SKM-1 treated with dmso at 0.1 percent for 144 hours (cell line): ENCODE measurements around the gene TOM1.
A peak's percentile ranks its signal among the peaks of the same experiment; 100 is the strongest.

ENCODE experiments used
- DNase-seq: peaks from one replicate; lab custom pipeline; 2025; ENCODE audit not compliant: unreplicated experiment; lab: John Stamatoyannopoulos, UW

TOM1 gene

GRCh38 chr22:35367331-35367886 is 67.7 kb downstream of the TOM1 start:
- peak; percentile 73 for DNase-seq

DNA sequence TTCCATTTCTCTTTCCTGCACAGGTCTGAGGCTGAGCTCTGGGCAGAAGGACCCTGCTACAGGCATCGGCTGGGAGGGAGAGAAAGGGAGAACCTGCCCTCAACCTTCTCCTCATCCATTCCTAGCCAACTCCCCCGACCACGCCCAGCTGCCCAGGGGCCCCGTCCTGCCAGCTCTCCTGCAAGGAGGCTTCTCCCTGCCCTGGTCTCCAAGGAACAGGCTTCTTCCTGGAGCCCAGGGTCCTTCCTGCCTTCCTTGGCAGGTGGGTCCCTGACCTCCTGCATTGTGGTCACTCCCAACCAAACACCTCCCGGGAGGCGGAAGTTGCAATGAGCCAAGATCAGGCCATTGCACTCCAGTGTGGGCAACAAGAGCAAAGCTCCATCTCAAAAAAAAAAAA is 68.7 kb downstream of the TOM1 start:
- no peak for DNase-seq

DNA sequence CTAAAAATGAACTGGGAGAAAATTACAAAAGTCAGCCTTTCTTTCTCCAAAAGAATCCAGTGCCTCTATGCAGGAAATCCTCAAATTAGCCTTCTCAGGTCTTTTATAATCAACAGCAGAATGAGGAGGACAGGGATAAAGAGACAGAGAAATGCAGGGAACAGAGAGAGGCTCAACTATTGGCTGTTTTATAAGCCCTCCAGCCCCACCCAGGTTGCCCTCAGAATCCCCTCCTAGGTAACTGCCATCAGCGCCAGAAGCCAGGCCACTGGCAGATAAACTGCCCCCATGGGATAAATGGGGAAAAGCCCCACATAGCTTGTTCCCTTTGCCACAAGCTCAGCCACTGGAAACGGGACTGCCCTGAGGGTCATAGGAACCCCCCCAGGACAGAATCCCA is 70.3 kb downstream of the TOM1 start:
- DNase-seq, result no peak

DNA sequence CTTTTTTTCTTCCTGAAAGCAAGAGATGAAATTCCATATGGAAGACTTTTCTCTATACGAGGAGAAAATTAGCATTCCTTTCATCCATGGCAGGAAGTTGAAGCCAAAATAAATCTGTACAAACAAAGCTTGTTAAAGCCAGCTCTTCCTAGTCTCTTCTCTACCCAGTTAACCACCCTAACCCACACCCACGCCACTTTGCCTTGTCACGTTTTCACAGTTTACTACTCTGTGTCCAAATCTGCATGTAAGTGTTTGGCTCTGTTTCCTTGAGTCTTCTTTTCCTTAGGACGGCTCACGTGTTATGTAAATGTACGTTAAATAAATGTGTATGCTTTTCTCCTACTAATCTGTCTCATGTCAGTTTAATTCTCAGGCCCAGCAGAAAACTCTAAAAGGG is 74.1 kb downstream of the TOM1 start:
- no peak for DNase-seq

- no peak for DNase-seq
Measured at GRCh38 chr22:35375031-35375430, 75.3 kb downstream of the TOM1 start.

GRCh38 chr22:35375526-35375925 is 75.8 kb downstream of the TOM1 start:
- no peak for DNase-seq

DNA sequence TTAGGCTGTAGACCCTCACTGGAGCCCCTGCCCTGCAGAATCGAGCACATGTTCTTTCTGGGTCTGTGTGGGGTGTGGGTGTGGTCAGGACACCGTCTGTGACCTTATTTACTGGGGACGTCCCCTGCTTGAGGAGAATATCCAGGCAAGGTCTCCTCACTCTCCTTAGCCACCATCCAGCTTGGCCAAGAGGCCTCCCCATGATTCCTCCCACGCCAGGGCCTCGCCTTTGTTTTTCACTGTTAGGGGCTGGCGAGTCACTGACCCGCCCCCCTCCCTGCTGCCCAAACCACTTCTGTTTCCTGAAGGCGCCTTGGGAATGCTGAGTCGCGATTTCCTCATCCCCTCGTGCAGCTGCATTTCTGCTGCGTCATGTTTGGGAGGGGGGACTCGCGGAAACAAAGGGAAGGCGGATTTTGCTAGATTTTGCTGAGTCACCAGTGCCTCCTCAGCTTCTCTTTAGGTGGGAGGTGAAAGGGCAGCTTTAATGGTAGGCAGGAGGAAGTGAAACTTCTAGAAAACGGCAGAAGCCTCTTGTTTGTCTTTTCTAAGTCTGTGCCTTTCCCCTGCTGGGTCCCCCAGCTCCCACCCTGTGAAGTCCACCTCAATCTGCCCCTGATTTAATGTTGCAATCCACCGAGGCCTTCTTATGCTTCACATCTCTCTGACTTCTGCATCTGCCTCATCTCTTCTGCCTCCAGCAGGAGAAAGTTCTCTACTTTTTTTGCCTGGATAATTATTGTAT is 77.2 kb downstream of the TOM1 start:
- DNase-seq, result peak; percentile 97

- DNase-seq, result no peak
Measured at GRCh38 chr22:35377735-35378134, 78.0 kb downstream of the TOM1 start.

GRCh38 chr22:35378621-35379020 is 78.9 kb downstream of the TOM1 start:
- no peak for DNase-seq

DNA sequence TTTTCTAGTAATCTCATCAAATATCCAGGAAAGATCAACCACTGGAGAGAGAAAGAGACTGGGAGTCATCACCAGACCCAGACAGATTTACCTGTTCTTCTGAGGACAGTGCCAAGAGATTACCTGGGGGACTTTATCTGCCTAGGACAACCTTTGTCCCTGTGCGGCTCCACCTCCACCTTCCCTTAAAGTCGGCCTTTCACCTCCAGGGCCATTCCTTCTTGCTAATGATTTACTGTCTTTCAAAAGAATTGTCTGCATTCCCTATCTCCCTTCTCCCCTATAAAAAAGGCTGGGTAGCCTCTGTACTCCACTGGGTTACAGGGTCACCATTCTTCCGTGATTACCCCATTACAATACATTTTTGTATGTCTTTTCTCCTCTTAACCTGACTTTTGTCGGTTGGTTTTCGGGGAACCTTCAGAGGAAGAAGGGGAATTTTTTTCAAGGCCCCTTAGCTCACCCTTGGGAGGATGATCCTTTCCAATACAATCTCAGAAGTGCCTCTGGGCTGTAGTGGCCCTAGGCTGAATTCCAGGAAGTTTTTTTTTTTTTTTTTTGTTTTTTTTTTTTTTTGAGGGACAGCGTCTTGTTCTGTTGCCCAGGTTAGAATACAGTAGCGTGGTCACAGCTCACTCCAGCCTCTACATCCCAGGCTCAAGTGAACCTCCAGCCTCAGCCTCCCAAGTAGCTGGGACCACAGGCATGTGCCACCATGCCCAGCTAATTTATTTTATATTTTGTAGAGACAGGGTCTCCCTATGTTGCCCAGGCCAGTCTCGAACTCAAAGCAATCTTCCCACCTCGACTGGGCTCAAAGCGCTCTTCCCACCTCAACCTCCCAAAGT is 79.7 kb downstream of the TOM1 start:
- DNase-seq, result no peak

GRCh38 chr22:35380013-35380412 is 80.3 kb downstream of the TOM1 start:
- DNase-seq, result no peak

DNA sequence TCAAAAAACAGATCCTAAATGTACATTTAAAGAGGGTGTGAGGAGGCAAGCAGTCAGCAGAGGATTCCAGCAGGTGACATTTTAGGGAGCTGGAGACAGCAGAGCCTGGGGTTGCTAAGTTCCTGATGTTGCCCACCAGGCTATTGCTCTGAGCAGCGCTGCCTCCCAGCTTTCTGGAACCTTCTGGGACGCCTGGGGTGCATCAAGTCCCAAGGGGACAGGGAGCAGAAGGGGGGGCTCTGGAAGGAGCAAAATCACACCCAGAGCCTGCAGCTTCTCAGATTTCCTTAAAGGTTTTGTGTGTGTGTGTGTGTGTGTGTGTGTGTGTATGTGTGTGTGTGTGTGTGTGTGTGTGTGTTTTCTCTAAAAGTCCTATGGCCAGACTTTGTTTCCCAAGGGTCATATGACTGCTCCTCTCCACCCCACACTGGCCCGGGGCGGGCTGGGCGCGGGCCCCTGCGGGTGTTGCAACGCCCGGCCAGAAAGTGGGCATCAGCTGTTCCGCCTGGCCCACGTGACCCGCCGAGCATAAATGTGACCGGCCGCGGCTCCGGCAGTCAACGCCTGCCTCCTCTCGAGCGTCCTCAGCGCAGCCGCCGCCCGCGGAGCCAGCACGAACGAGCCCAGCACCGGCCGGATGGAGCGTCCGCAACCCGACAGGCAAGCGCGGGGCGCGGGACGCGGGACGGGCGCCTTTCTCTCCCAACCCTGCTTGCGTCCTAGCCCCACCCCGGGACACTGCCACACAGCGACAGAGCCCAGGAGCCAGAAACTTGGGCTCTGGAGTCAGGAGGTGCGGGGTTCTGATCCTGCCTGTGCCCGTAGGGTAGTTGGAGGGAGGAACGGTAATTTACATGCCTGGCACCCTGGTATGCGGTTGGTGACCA is 81.1 kb downstream of the TOM1 start, which contains the start of gene HMOX1:
TSS of gene HMOX1 (plus strand) at position 560 of the 887 bp plus-strand sequence. CDS start at position 638, 78 bp downstream.
- DNase-seq, result peak; percentile 59

DNA sequence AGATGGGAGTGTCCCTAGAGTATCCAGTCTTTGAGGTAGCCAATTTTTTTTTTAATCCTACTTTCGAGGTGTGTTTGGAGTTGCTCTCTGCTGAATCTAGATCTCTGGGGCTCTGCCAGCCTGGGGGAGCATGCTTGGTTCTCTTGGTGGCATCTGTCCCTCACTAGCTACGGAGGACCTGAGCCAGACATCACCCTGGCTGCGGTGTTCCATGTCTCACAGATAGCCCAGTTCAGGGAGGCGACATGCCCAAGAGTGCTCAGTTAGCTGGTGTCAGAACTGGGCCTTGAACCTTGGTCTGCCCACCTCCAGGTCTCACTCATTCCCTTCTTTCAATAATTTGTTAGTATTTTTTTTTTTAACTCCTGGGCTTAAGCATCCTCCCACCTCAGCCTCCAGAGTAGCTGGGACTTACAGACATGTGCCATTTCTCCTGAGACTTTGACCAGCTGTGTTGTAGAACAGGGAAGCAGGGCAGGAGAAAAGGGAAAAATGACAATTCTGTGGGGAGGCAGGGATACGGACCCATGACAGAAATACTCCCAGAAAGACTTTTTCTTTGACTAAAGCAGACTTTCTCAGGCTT is 81.8 kb downstream of the TOM1 start:
- no peak for DNase-seq

GRCh38 chr22:35383679-35384071 is 84.0 kb downstream of the TOM1 start:
- DNase-seq, result no peak

DNA sequence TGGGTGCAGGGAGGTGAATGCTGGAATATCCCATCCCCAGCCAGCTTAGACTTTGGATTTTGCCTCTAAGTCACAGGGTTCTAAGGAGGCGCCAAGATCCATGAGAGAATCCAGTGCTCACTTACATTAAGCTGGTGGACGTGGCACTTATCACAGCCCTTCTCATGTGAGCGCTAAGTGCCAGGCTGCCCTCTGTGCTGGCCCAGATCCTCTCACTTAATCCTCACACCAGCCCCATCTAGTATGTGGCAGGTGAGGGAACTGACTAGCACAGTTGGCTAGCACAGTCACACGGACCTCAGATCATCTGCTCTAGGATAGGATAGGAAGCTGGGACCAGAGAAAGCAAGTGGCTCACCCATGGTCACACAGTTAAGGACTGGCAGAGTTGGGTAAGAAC is 84.8 kb downstream of the TOM1 start:
- DNase-seq, result no peak

DNA sequence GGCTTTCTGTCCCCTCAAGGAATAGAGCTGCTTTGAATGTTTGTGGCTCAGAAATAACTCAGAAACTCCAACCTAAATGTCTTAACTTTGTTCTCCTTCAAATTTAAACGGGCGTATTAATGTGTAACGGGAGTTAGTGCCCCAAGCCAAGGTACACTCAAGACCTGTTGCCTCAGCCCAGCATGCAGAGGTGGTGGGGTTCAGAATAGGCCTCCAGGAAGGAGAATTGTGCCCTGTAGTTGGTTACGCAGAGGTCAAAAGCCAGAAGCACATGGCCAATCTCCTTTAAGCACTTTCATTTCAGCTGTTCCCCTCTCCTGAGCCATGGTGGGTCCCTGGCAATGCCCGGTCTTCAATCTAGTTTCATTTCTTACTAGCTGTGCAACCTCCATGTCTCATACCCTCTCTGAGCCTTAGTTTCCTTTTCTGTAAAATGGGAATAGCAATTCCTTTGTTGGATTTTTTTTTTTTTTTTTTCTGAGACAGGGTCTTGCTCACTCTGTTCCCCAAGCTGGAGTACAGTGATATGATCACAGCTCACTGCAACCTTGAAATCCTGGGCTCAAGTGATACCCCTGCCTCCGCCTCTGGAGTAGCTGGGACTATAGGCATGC is 85.4 kb downstream of the TOM1 start:
- DNase-seq, result no peak

DNA sequence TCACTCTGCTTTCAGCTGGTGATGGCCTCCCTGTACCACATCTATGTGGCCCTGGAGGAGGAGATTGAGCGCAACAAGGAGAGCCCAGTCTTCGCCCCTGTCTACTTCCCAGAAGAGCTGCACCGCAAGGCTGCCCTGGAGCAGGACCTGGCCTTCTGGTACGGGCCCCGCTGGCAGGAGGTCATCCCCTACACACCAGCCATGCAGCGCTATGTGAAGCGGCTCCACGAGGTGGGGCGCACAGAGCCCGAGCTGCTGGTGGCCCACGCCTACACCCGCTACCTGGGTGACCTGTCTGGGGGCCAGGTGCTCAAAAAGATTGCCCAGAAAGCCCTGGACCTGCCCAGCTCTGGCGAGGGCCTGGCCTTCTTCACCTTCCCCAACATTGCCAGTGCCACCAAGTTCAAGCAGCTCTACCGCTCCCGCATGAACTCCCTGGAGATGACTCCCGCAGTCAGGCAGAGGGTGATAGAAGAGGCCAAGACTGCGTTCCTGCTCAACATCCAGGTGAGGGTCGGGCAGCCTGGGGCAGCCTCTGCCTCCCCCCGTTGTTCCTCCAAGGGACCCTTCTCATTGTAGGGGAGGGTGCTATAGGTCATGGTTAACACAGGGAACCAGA is 87.1 kb downstream of the TOM1 start:
- DNase-seq, result no peak

DNA sequence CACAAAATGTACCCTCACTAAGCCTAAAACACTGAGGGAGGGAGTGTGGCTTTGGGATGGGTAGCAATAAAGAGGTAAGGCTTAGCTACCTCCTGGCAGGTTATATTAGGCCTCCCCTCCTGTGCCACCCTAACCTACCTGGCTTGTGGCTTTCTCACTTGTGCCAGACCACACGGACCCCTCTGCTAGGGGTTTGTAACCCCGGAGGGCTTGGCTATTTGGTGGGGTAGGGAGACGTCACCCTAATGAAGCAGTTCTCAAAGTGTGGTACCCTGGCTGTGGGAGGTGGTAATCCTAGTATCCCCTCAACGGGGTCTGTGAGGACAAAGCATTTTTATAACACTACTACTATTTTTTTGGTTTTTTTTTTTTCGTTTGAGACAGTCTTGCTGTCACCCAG is 91.2 kb downstream of the TOM1 start:
- no peak for DNase-seq

DNA sequence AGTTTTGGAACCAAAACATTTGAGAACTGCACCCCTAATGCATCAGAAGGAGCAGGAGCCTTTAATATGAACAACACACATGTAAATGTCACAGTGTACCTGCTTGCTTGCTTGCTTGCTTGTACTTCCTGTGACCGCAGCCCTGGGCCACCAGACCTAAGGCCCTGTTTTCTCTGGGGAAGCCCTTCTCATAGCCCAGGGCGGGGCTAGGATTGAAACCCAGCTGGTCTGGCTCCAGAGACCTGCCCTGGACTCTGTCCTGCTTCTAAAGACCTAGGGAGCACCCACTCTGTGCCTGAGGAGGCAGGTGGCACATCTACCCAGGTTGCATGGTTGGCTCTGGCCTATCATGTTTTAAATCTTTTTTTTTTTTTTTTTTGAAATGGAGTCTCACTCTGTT is 92.7 kb downstream of the TOM1 start:
- DNase-seq, result no peak
